Mammary epithelial cell (primary cell): ENCODE results near the gene ZNRF1.

Experiments used
- EZH2 ChIP-seq: IDR thresholded peaks from 2 replicates; pipeline ENCODE4 v1.6.1; 2012; ENCODE audit warnings: low read length, inconsistent platforms, borderline replicate concordance
- TF ChIP-seq, protein P1 (sequence below), 2 donors: IDR thresholded peaks in 1 of 2; conservative IDR thresholded peaks in 1 of 2; 2 replicates each; pipeline ENCODE4 v1.5.1; 2011 to 2012; ENCODE audit warnings: inconsistent platforms in 2 of 2, low read length in 2 of 2, mild to moderate bottlenecking in 2 of 2, control low read depth in 1 of 2, low read depth in 1 of 2; ENCODE audit not compliant: insufficient read depth in 1 of 2; ENCODE audit errors: extremely low read depth in 1 of 2

DNA sequence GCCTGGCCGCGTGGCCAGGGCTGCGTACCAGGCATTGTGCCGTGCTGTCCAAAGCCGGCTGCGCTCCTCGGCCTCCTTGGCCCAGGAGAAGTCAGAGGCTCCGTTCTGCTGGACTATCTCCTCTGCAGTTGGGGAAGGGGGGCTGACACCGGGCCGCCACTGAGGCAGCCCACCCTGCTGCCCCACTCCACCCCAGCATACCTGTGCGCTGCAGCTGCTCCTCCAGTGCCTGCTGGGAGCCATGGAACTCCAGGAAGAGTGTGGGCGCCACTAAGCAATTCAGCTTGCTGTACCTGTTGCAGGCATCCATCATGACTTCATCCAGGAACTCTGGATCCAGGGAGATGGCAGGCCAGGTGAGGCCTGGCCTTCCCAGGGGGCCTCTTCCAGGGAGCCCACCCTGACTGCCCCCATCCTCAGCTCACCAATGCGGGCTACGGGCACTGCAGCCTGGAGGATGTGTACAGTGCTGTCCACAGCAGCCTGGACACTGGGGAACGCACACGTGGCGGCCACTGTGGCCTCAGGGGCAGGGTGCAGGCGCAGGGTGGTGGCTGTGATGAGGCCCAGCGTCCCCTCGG, 114.8 kb downstream of the ZNRF1 start:
- TF ChIP-seq, protein P1, sequence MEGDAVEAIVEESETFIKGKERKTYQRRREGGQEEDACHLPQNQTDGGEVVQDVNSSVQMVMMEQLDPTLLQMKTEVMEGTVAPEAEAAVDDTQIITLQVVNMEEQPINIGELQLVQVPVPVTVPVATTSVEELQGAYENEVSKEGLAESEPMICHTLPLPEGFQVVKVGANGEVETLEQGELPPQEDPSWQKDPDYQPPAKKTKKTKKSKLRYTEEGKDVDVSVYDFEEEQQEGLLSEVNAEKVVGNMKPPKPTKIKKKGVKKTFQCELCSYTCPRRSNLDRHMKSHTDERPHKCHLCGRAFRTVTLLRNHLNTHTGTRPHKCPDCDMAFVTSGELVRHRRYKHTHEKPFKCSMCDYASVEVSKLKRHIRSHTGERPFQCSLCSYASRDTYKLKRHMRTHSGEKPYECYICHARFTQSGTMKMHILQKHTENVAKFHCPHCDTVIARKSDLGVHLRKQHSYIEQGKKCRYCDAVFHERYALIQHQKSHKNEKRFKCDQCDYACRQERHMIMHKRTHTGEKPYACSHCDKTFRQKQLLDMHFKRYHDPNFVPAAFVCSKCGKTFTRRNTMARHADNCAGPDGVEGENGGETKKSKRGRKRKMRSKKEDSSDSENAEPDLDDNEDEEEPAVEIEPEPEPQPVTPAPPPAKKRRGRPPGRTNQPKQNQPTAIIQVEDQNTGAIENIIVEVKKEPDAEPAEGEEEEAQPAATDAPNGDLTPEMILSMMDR (conservative IDR thresholded peaks at IDR 0.05 in 1 of 2, IDR thresholded peaks at IDR 0.05 in 1 of 2; ENCODE audit: extremely low read depth in 1 of 2, insufficient read depth in 1 of 2, low read depth in 1 of 2, low read length in 2 of 2) = no peak
- no peak for TF ChIP-seq EZH2
